PC-3 (cell line): ENCODE data around the gene RAB6B. TPM values are rescaled to one million over a fixed set of nuclear protein-coding genes. Genes with fewer than 3 reads are reported as not detected.

Source experiments
- ATAC-seq: fragments of 200-7000 bp; cut with Tn5 transposase; 2 replicates; pipeline ENCODE4 v1.9.1; 2020; ENCODE audit warnings: mild to moderate bottlenecking, moderate library complexity
- BruUV-seq: library from RNA; stranded (reverse); fragments of 400-500 nt; replicated peaks from 2 replicates; lab custom pipeline; 2021; lab: Mats Ljungman, UMichigan
- CTCF ChIA-PET: fragments of 300-600 bp; sonication (Branson Sonifier 250); formaldehyde crosslinking; loops from one replicate; lab custom pipeline; 2022; ENCODE audit warnings: antibody characterized with exemption; lab: Charles Lee
- POLR2A ChIA-PET: fragments of 300-600 bp; sonication (Branson Sonifier 250); formaldehyde crosslinking; loops from one replicate; lab custom pipeline; 2022; ENCODE audit warnings: antibody characterized with exemption; ENCODE audit not compliant: unreplicated experiment; lab: Charles Lee
- DNase-seq: peaks from one replicate; pipeline ENCODE4 v3.0.0-alpha.2; 2015
- H2AFZ ChIP-seq: fragments of 300-600 bp; sonication (generic); 2 replicates; pipeline ENCODE4 v1.6.0; 2016; ENCODE audit warnings: antibody characterized with exemption, low read length
- H3F3A ChIP-seq: fragments of 300-600 bp; sonication (generic); one replicate; pipeline ENCODE4 v1.6.0; 2017; ENCODE audit warnings: antibody characterized with exemption, low read length, control low read depth, mild to moderate bottlenecking; ENCODE audit not compliant: unreplicated experiment
- H3K27ac ChIP-seq: fragments of 300-600 bp; sonication (generic); 2 replicates; pipeline ENCODE4 v1.5.1; 2016; ENCODE audit warnings: mild to moderate bottlenecking, low read length
- H3K27me3 ChIP-seq: fragments of 300-600 bp; sonication (generic); 2 replicates; pipeline ENCODE4 v1.6.1; 2016; ENCODE audit warnings: low read length, mixed read lengths
- H3K36me3 ChIP-seq: fragments of 300-600 bp; sonication (generic); 2 replicates; pipeline ENCODE4 v1.6.1; 2016; ENCODE audit warnings: low read depth, mixed run types, low read length, mixed read lengths
- H3K4me1 ChIP-seq: fragments of 300-600 bp; sonication (generic); 2 replicates; pipeline ENCODE4 v1.5.1; 2016; ENCODE audit warnings: low read length; ENCODE audit not compliant: insufficient read depth
- H3K4me2 ChIP-seq: fragments of 300-600 bp; sonication (generic); 2 replicates; pipeline ENCODE4 v1.6.0; 2016; ENCODE audit warnings: low read length
- H3K4me3 ChIP-seq: fragments of 300-600 bp; sonication (generic); 2 replicates; pipeline ENCODE4 v1.5.1; 2016; ENCODE audit warnings: mild to moderate bottlenecking, low read length, mixed read lengths
- H3K79me2 ChIP-seq: fragments of 300-600 bp; sonication (generic); 2 replicates; pipeline ENCODE4 v1.6.1; 2017; ENCODE audit warnings: low read length, mixed read lengths
- H3K9ac ChIP-seq: fragments of 300-600 bp; sonication (generic); 2 replicates; pipeline ENCODE4 v1.6.0; 2016; ENCODE audit warnings: mild to moderate bottlenecking, low read length
- H3K9me2 ChIP-seq: fragments of 300-600 bp; sonication (generic); replicated peaks from 2 replicates; pipeline ENCODE4 v1.6.1; 2016; ENCODE audit warnings: mixed run types, low read length, mixed read lengths
- H3K9me3 ChIP-seq: fragments of 300-600 bp; sonication (generic); 2 replicates; pipeline ENCODE4 v1.6.1; 2016; ENCODE audit warnings: low read length, mixed read lengths
- H4K20me1 ChIP-seq: fragments of 300-600 bp; sonication (generic); 2 replicates; pipeline ENCODE4 v1.6.1; 2016; ENCODE audit warnings: low read length, mixed read lengths
- CTCF ChIP-seq: fragments of 300-600 bp; sonication (generic); conservative IDR thresholded peaks from 2 replicates; pipeline ENCODE4 v1.5.1; 2017; ENCODE audit warnings: antibody characterized with exemption, low read depth, mild to moderate bottlenecking, low read length
- EZH2 ChIP-seq: fragments of 300-600 bp; sonication (generic); IDR thresholded peaks from one replicate; pipeline ENCODE4 v1.6.1; 2017; ENCODE audit warnings: antibody characterized with exemption, mild to moderate bottlenecking, low read length; ENCODE audit not compliant: unreplicated experiment
- EZH2phosphoT487 ChIP-seq: fragments of 300-600 bp; sonication (generic); IDR thresholded peaks from 2 replicates; pipeline ENCODE4 v1.6.1; 2018; ENCODE audit warnings: mild to moderate bottlenecking, antibody characterized with exemption, low read length, borderline replicate concordance
- intact Hi-C: fragments of 100-400 bp; cut with micrococcal nuclease; formaldehyde crosslinking; loops from 2 replicates; pipeline ENCODE4 v1.9.0; 2023
- total RNA-seq: library from RNA; depleted of rRNA; stranded (reverse); fragments of >200 nt; gene quantifications from 2 replicates; pipeline ENCODE4 v1.2.3, GENCODE V29; 2014

RAB6B gene
- total RNA-seq, 1 experiment from 2014 or later, result 0.22 TPM

DNA sequence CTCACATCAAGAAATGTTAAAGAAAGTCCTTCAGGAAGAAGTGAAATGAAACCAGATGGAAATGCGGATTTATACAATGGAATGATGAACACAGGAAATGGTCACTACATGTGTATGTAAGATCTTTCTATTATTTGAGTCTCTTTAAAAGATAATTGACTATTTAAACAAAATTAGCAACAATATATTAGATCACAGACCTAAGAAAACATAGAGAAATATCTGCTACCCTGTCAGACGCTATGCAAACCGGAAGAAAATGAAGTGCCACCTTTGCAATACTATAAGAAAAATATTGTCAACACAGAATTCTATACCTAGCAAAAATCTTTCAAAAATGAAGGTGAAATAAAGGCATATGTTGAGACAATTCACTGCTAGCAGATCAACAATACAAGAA, 17.2 kb downstream of the RAB6B start:
- no peak overlapping the region for H3K4me2 ChIP-seq
- H3K79me2 ChIP-seq, result no peaks in the 10 kb centered on the region
- DNase-seq, result no peak
- ATAC-seq, result no peak
- no peak overlapping the region for H3K27ac ChIP-seq
- H3K36me3 ChIP-seq, result no peaks in the 10 kb centered on the region
- no peaks in the 10 kb centered on the region for H3F3A ChIP-seq
- H3K9me2 ChIP-seq, result no peaks in the 10 kb centered on the region
- BruUV-seq, result no TSS peak
- H3K4me3 ChIP-seq, result no peak overlapping the region
- intact Hi-C loops, result no loop called here
- TF ChIP-seq EZH2phosphoT487, result no peak
- no peak for TF ChIP-seq CTCF
- TF ChIP-seq EZH2, result no peak
- H3K9me3 ChIP-seq, result no peaks in the 10 kb centered on the region
- H2AFZ ChIP-seq, result no peak overlapping the region
- H3K4me1 ChIP-seq, result no peaks in the 10 kb centered on the region
- POLR2A ChIA-PET, result no interaction called here
- H4K20me1 ChIP-seq, result no peaks in the 10 kb centered on the region
- CTCF ChIA-PET, result no interaction called here
- H3K9ac ChIP-seq, result no peak overlapping the region
- no peaks in the 10 kb centered on the region for H3K27me3 ChIP-seq

GRCh38 chr3:133877221-133877620, 18.5 kb downstream of the RAB6B start:
- Histone ChIP-seq H3K36me3 (no peaks in the 10 kb centered on the region), H4K20me1 (no peaks in the 10 kb centered on the region), H3K79me2 (no peaks in the 10 kb centered on the region), H3K9me3 (no peaks in the 10 kb centered on the region), H3K4me2 (no peak overlapping the region), H2AFZ (no peak overlapping the region), H3K27me3 (no peaks in the 10 kb centered on the region), H3F3A (no peaks in the 10 kb centered on the region), H3K9me2 (no peaks in the 10 kb centered on the region), H3K9ac (no peak overlapping the region), H3K4me3 (no peak overlapping the region), H3K4me1 (no peaks in the 10 kb centered on the region), H3K27ac (no peak overlapping the region)
- DNase-seq (no peak), ATAC-seq (no peak)
- no TSS peak for BruUV-seq
- CTCF ChIA-PET, result no interaction called here
- no peak for TF ChIP-seq CTCF
- no peak for TF ChIP-seq EZH2
- no peak for TF ChIP-seq EZH2phosphoT487
- intact Hi-C loops, result no loop called here
- POLR2A ChIA-PET, result no interaction called here

GRCh38 chr3:133874761-133875438, 20.8 kb downstream of the RAB6B start:
- no peak overlapping the region for H3K4me3 ChIP-seq
- DNase-seq, result no peak
- ChIA-PET CTCF (no interaction called here), POLR2A (no interaction called here)
- no peaks in the 10 kb centered on the region for H3F3A ChIP-seq
- H3K79me2 ChIP-seq, result no peaks in the 10 kb centered on the region
- H3K36me3 ChIP-seq, result no peaks in the 10 kb centered on the region
- no peaks in the 10 kb centered on the region for H3K27me3 ChIP-seq
- no peaks in the 10 kb centered on the region for H4K20me1 ChIP-seq
- no TSS peak for BruUV-seq
- intact Hi-C loops, result no loop called here
- ATAC-seq, result no peak
- no peak overlapping the region for H2AFZ ChIP-seq
- H3K9me2 ChIP-seq, result no peaks in the 10 kb centered on the region
- H3K9me3 ChIP-seq, result no peaks in the 10 kb centered on the region
- TF ChIP-seq EZH2, result no peak
- TF ChIP-seq EZH2phosphoT487, result no peak
- TF ChIP-seq CTCF, result no peak
- H3K4me1 ChIP-seq, result no peaks in the 10 kb centered on the region
- H3K27ac ChIP-seq, result no peak overlapping the region
- H3K9ac ChIP-seq, result no peak overlapping the region
- H3K4me2 ChIP-seq, result no peak overlapping the region
